Mesendoderm (in vitro differentiated cells): ENCODE data around the gene TASP1.
A peak's percentile ranks its signal among the peaks of the same experiment; 100 is the strongest.

ENCODE experiments used
- DNase-seq: peaks from one replicate; pipeline ENCODE4 v3.0.0; 2013
- H2AK5ac ChIP-seq: 2 replicates; pipeline ENCODE4 v1.6.1; 2013; ENCODE audit warnings: low read length, inconsistent platforms
- H2BK120ac ChIP-seq: 2 replicates; pipeline ENCODE4 v1.6.1; 2013; ENCODE audit warnings: low read depth, mild to moderate bottlenecking, low read length, moderate library complexity, mixed read lengths
- H2BK15ac ChIP-seq: replicated peaks from 2 replicates; pipeline ENCODE4 v1.6.1; 2013; ENCODE audit warnings: low read depth, mild to moderate bottlenecking, moderate library complexity
- H2BK5ac ChIP-seq: 2 replicates; pipeline ENCODE4 v1.6.1; 2013; ENCODE audit warnings: low read length, inconsistent platforms
- H3K18ac ChIP-seq: 2 replicates; pipeline ENCODE4 v1.6.1; 2013; ENCODE audit warnings: mild to moderate bottlenecking, low read length, mixed read lengths
- H3K23ac ChIP-seq: one replicate; pipeline ENCODE4 v1.6.1; 2013; ENCODE audit warnings: low read length
- H3K27ac ChIP-seq: 2 replicates; pipeline ENCODE4 v1.5.1; 2013; ENCODE audit warnings: low read depth, mild to moderate bottlenecking, inconsistent platforms, low read length, moderate library complexity
- H3K27me3 ChIP-seq: 2 replicates; pipeline ENCODE4 v1.6.1; 2013; ENCODE audit warnings: low read length, control low read depth, mild to moderate bottlenecking, inconsistent platforms; ENCODE audit not compliant: insufficient read depth, poor library complexity
- H3K36me3 ChIP-seq: 2 replicates; pipeline ENCODE4 v1.6.1; 2013; ENCODE audit warnings: low read length, inconsistent platforms; ENCODE audit not compliant: control insufficient read depth, insufficient read depth
- H3K4ac ChIP-seq: one replicate; pipeline ENCODE4 v1.6.1; 2013; ENCODE audit warnings: low read depth, mild to moderate bottlenecking, low read length, moderate library complexity
- H3K4me1 ChIP-seq: 2 replicates; pipeline ENCODE4 v1.6.1; 2013; ENCODE audit warnings: low read depth, low read length, inconsistent platforms; ENCODE audit not compliant: control insufficient read depth
- H3K4me2 ChIP-seq: 2 replicates; pipeline ENCODE4 v1.6.1; 2013; ENCODE audit warnings: low read length
- H3K4me3 ChIP-seq: 2 replicates; pipeline ENCODE4 v1.5.1; 2013; ENCODE audit warnings: mild to moderate bottlenecking, low read length
- H3K56ac ChIP-seq: one replicate; pipeline ENCODE4 v1.6.1; 2013; ENCODE audit warnings: low read length
- H3K79me1 ChIP-seq: 2 replicates; pipeline ENCODE4 v1.6.1; 2013; ENCODE audit warnings: low read length, inconsistent platforms
- H3K79me2 ChIP-seq: 2 replicates; pipeline ENCODE4 v1.6.1; 2013; ENCODE audit warnings: mild to moderate bottlenecking, low read length; ENCODE audit not compliant: control insufficient read depth, insufficient read depth
- H3K9ac ChIP-seq: 2 replicates; pipeline ENCODE4 v1.6.1; 2013; ENCODE audit warnings: low read length, inconsistent platforms
- H4K5ac ChIP-seq: one replicate; pipeline ENCODE4 v1.6.1; 2013; ENCODE audit warnings: low read length
- H4K8ac ChIP-seq: one replicate; pipeline ENCODE4 v1.6.1; 2013; ENCODE audit warnings: low read depth, mild to moderate bottlenecking, control low read depth, low read length, moderate library complexity
- WGBS: extraction: QIAGEN DNeasy Blood & Tissue Kit; methylation state at CpG from one replicate; pipeline ENCODE4 v1.1.7; 2013; ENCODE audit warnings: low lambda C conversion rate, missing lambda C conversion rate; ENCODE audit not compliant: insufficient coverage; ENCODE audit errors: extremely low coverage; 5-methylcytosine and 5-hydroxymethylcytosine counted together

TASP1 gene

GRCh38 chr20:13501500-13501899, 137.2 kb downstream of the TASP1 start:
- Histone ChIP-seq H3K4me3 (no peak overlapping the region), H3K9ac (no peak overlapping the region), H3K27me3 (no peaks in the 10 kb centered on the region), H2BK5ac (no peak overlapping the region), H3K56ac (no peak overlapping the region), H2BK120ac (no peak overlapping the region), H3K79me2 (no peaks in the 10 kb centered on the region), H3K4ac (no peak overlapping the region), H4K8ac (no peak overlapping the region), H3K36me3 (no peaks in the 10 kb centered on the region), H3K4me2 (no peak overlapping the region), H3K4me1 (no peaks in the 10 kb centered on the region), H3K79me1 (no peaks in the 10 kb centered on the region), H3K27ac (no peak overlapping the region), H2BK15ac (no peak overlapping the region), H3K23ac (no peak overlapping the region), H2AK5ac (no peak overlapping the region), H3K18ac (no peak overlapping the region), H4K5ac (no peak overlapping the region)
- DNase-seq = no peak
- WGBS = no CpG with 5 or more reads among the region's 3 CpGs

- H4K8ac ChIP-seq = no peak overlapping the region
- no peak overlapping the region for H3K9ac ChIP-seq
- no peak overlapping the region for H3K4me3 ChIP-seq
- H2BK15ac ChIP-seq = no peak overlapping the region
- H4K5ac ChIP-seq = no peak overlapping the region
- H3K27ac ChIP-seq = no peak overlapping the region
- H2AK5ac ChIP-seq = no peak overlapping the region
- DNase-seq = no peak
- H3K4me1 ChIP-seq = peaks cover 5% of the 10 kb centered on the region
- no peak overlapping the region for H3K56ac ChIP-seq
- no peak overlapping the region for H2BK120ac ChIP-seq
- H3K79me2 ChIP-seq = no peaks in the 10 kb centered on the region
- H2BK5ac ChIP-seq = no peak overlapping the region
- no peaks in the 10 kb centered on the region for H3K79me1 ChIP-seq
- no peaks in the 10 kb centered on the region for H3K27me3 ChIP-seq
- H3K23ac ChIP-seq = no peak overlapping the region
- H3K18ac ChIP-seq = no peak overlapping the region
- H3K4me2 ChIP-seq = no peak overlapping the region
- H3K36me3 ChIP-seq = no peaks in the 10 kb centered on the region
- no peak overlapping the region for H3K4ac ChIP-seq
Measured at GRCh38 chr20:13494019-13494418, 144.7 kb downstream of the TASP1 start.

- Histone ChIP-seq H3K18ac (no peak overlapping the region), H3K56ac (no peak overlapping the region), H3K4me1 (peaks cover 8% of the 10 kb centered on the region), H3K27me3 (no peaks in the 10 kb centered on the region), H3K79me2 (no peaks in the 10 kb centered on the region), H3K79me1 (no peaks in the 10 kb centered on the region), H3K4me2 (no peak overlapping the region), H3K36me3 (no peaks in the 10 kb centered on the region), H4K5ac (no peak overlapping the region), H2BK120ac (no peak overlapping the region), H3K4ac (no peak overlapping the region), H2BK5ac (no peak overlapping the region), H3K23ac (no peak overlapping the region), H2BK15ac (no peak overlapping the region), H3K27ac (no peak overlapping the region), H3K9ac (no peak overlapping the region), H3K4me3 (no peak overlapping the region), H4K8ac (no peak overlapping the region), H2AK5ac (no peak overlapping the region)
- WGBS = no CpG with 5 or more reads among the region's 2 CpGs
- peak; percentile 71 for DNase-seq
Measured at GRCh38 chr20:13493143-13493542, 145.6 kb downstream of the TASP1 start.

- Histone ChIP-seq H4K5ac (no peak overlapping the region), H3K4me2 (no peak overlapping the region), H3K4me1 (peaks cover 8% of the 10 kb centered on the region), H3K36me3 (no peaks in the 10 kb centered on the region), H3K79me1 (no peaks in the 10 kb centered on the region), H2BK120ac (no peak overlapping the region), H3K23ac (no peak overlapping the region), H3K27ac (no peak overlapping the region), H4K8ac (no peak overlapping the region), H2AK5ac (no peak overlapping the region), H3K4me3 (no peak overlapping the region), H3K27me3 (no peaks in the 10 kb centered on the region), H3K18ac (no peak overlapping the region), H3K4ac (no peak overlapping the region), H2BK15ac (no peak overlapping the region), H2BK5ac (no peak overlapping the region), H3K79me2 (no peaks in the 10 kb centered on the region), H3K9ac (no peak overlapping the region), H3K56ac (no peak overlapping the region)
- no CpG with 5 or more reads among the region's 3 CpGs for WGBS
- DNase-seq = peak; percentile 88
Measured at GRCh38 chr20:13492001-13492481, 146.7 kb downstream of the TASP1 start.

GRCh38 chr20:13487202-13487601, 151.5 kb downstream of the TASP1 start:
- Histone ChIP-seq H3K4me3 (no peak overlapping the region), H4K8ac (no peak overlapping the region), H4K5ac (no peak overlapping the region), H2AK5ac (no peak overlapping the region), H2BK15ac (no peak overlapping the region), H3K9ac (no peak overlapping the region), H3K18ac (no peak overlapping the region), H3K4me2 (no peak overlapping the region), H3K79me1 (no peaks in the 10 kb centered on the region), H3K56ac (no peak overlapping the region), H3K27me3 (no peaks in the 10 kb centered on the region), H3K4me1 (peaks cover 5% of the 10 kb centered on the region), H2BK5ac (no peak overlapping the region), H3K36me3 (no peaks in the 10 kb centered on the region), H3K27ac (no peak overlapping the region), H3K4ac (no peak overlapping the region), H3K79me2 (no peaks in the 10 kb centered on the region), H3K23ac (no peak overlapping the region), H2BK120ac (no peak overlapping the region)
- no peak for DNase-seq
- no CpG with 5 or more reads among the region's 3 CpGs for whole genome bisulfite sequencing

GRCh38 chr20:13486694-13487093, 152.0 kb downstream of the TASP1 start:
- no peak overlapping the region for H3K4me2 ChIP-seq
- DNase-seq = no peak
- H3K4me3 ChIP-seq = no peak overlapping the region
- no peaks in the 10 kb centered on the region for H3K27me3 ChIP-seq
- no peak overlapping the region for H3K4ac ChIP-seq
- no peak overlapping the region for H4K8ac ChIP-seq
- H2BK15ac ChIP-seq = no peak overlapping the region
- H3K79me1 ChIP-seq = no peaks in the 10 kb centered on the region
- no peak overlapping the region for H3K9ac ChIP-seq
- no peaks in the 10 kb centered on the region for H3K79me2 ChIP-seq
- no CpG with 5 or more reads among the region's 5 CpGs for WGBS
- no peak overlapping the region for H2BK120ac ChIP-seq
- no peaks in the 10 kb centered on the region for H3K36me3 ChIP-seq
- H3K4me1 ChIP-seq = peaks cover 5% of the 10 kb centered on the region
- H3K18ac ChIP-seq = no peak overlapping the region
- H2BK5ac ChIP-seq = no peak overlapping the region
- no peak overlapping the region for H3K23ac ChIP-seq
- no peak overlapping the region for H2AK5ac ChIP-seq
- H3K56ac ChIP-seq = no peak overlapping the region
- no peak overlapping the region for H4K5ac ChIP-seq
- H3K27ac ChIP-seq = no peak overlapping the region
